Caco-2 (cell line): ENCODE measurements around the gene ADGRG7. TPM values are rescaled to one million over a fixed set of nuclear protein-coding genes. Genes with fewer than 3 reads are reported as not detected.
"Not testable (repeated sequence)": the region's sequence is repeated elsewhere in the genome, so short reads cannot be mapped to it uniquely, and the experiment has no call there.

Experiments
- BruUV-seq: library from RNA; stranded (reverse); fragments of 400-500 nt; replicated peaks from 2 replicates; lab custom pipeline; 2021; lab: Mats Ljungman, UMichigan
- CTCF ChIA-PET: fragments of 300-600 bp; sonication (Branson Sonifier 250); formaldehyde crosslinking; loops from one replicate; lab custom pipeline; 2022; ENCODE audit warnings: antibody characterized with exemption; lab: Charles Lee
- POLR2A ChIA-PET: fragments of 300-600 bp; sonication (Branson Sonifier 250); formaldehyde crosslinking; loops from one replicate; lab custom pipeline; 2022; ENCODE audit warnings: antibody characterized with exemption; lab: Charles Lee
- DNase-seq, 2 experiments: peaks; one replicate each; pipeline versions ENCODE4 v3.0.0 to v3.0.0-alpha.2; 2020 to 2022
- H3K27me3 ChIP-seq: replicated peaks from 2 replicates; pipeline ENCODE4 v1.6.0; 2011; ENCODE audit warnings: low read length; ENCODE audit not compliant: control insufficient read depth, insufficient read depth
- H3K36me3 ChIP-seq: 2 replicates; pipeline ENCODE4 v1.5.1; 2011; ENCODE audit warnings: low read length; ENCODE audit not compliant: control insufficient read depth, insufficient read depth
- H3K4me1 ChIP-seq: fragments of 250-450 bp; sonication (Bioruptor Pico); 2 replicates; pipeline ENCODE4 v1.5.1; 2020; ENCODE audit warnings: mild to moderate bottlenecking
- H3K4me3 ChIP-seq: 2 replicates; pipeline ENCODE4 v1.5.1; 2011; ENCODE audit warnings: low read depth, mild to moderate bottlenecking, control low read depth, low read length
- H3K9me3 ChIP-seq: fragments of 250-450 bp; sonication (Bioruptor Pico); 2 replicates; pipeline ENCODE4 v1.5.1; 2020; ENCODE audit warnings: mild to moderate bottlenecking, moderate library complexity
- H3K27ac Mint-ChIP-seq: one replicate; pipeline ENCODE4 v1.8.0; 2022; ENCODE audit warnings: mixed read lengths; ENCODE audit not compliant: unreplicated experiment
- H3K27me3 Mint-ChIP-seq: one replicate; pipeline ENCODE4 v1.8.0; 2022; ENCODE audit warnings: mixed read lengths; ENCODE audit not compliant: insufficient read depth, unreplicated experiment
- H3K36me3 Mint-ChIP-seq: one replicate; pipeline ENCODE4 v1.8.0; 2022; ENCODE audit warnings: mild to moderate bottlenecking, mixed read lengths; ENCODE audit not compliant: insufficient read depth, unreplicated experiment
- H3K4me1 Mint-ChIP-seq: one replicate; pipeline ENCODE4 v1.8.0; 2022; ENCODE audit warnings: low read depth, mixed read lengths; ENCODE audit not compliant: unreplicated experiment
- H3K4me3 Mint-ChIP-seq: one replicate; pipeline ENCODE4 v1.8.0; 2022; ENCODE audit warnings: mild to moderate bottlenecking, moderate library complexity, mixed read lengths; ENCODE audit not compliant: unreplicated experiment
- H3K9me3 Mint-ChIP-seq: one replicate; pipeline ENCODE4 v1.8.0; 2022; ENCODE audit warnings: mixed read lengths; ENCODE audit not compliant: unreplicated experiment
- CTCF ChIP-seq, 2 experiments: fragments of 200-600 bp in 1 of 2; IDR thresholded peaks; 1 replicate in 1 of 2; 2 replicates in 1 of 2; pipeline versions ENCODE4 v1.5.1 to v1.8.0; 2011 to 2022; ENCODE audit warnings: antibody characterized with exemption in 1 of 2, control low read depth in 1 of 2, inconsistent platforms in 1 of 2, low read depth in 1 of 2, low read length in 1 of 2, mild to moderate bottlenecking in 1 of 2, moderate library complexity in 1 of 2; ENCODE audit not compliant: insufficient read depth in 1 of 2, severe bottlenecking in 1 of 2, unreplicated experiment in 1 of 2
- intact Hi-C: fragments of 100-400 bp; cut with micrococcal nuclease; formaldehyde crosslinking; loops from one replicate; pipeline ENCODE4 v1.10.0; 2022; ENCODE audit not compliant: unreplicated experiment
- total RNA-seq: library from RNA; stranded (reverse); gene quantifications from 2 replicates; pipeline ENCODE4 v1.2.3, GENCODE V29; 2022

Gene ADGRG7
- total RNA-seq, 1 experiment from 2014 or later: 4.2 TPM

DNA sequence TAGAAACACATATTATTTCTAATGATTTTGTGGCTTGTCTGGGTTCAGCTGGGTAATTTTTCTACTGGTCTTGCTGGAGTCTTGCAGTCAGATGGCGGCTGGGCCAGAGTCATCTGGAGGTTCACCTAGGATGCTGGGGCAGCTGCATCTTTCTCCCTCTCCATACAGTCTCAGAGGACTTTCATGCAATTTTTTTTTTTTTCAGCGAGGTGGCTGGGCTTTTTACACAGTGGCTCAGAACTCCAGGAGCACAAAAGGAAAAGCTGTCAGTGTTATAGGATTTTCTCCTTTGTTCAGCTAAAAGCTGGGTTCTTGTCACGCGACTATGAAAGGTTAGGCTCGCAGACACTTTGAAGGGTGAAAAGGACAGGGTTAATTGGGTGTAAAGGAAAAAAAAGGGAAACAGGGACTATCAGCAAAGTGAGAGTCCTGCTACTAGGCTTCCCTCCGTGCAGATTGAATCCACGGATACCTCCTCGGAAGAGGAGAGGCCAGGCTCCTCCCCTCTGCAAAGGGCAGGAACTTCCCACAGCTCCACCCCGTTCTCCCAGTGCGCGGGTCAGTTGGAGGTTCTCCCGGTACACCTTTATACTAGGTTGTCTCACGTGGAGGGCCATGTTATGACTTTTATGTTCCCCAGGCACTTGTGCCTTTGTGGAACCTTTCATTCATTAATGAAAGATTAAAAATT lies 44.3 kb downstream of the ADGRG7 start:
- H3K27me3 ChIP-seq: no peaks in the 10 kb centered on the region
- BruUV-seq: no TSS peak
- H3K9me3 ChIP-seq: no peaks in the 10 kb centered on the region
- Mint-ChIP-seq H3K27ac (no peak overlapping the region), H3K4me3 (no peak overlapping the region), H3K36me3 (no peaks in the 10 kb centered on the region), H3K4me1 (peaks cover 8% of the 10 kb centered on the region), H3K27me3 (no peaks in the 10 kb centered on the region), H3K9me3 (no peaks in the 10 kb centered on the region)
- TF ChIP-seq CTCF (IDR thresholded peaks at IDR 0.05; ENCODE audit: insufficient read depth in 1 of 2, low read depth in 1 of 2, low read length in 1 of 2, severe bottlenecking in 1 of 2, unreplicated experiment in 1 of 2): no peak
- H3K4me3 ChIP-seq: no peak overlapping the region
- ChIA-PET CTCF (interaction anchor here (0.5 to 0.6 kb wide), 2 partner anchors 19 to 191 kb away, joined by 3 to 4 read pairs; no protein-coding TSS in a partner anchor), POLR2A (no interaction called here)
- H3K4me1 ChIP-seq: no peaks in the 10 kb centered on the region
- H3K36me3 ChIP-seq: no peaks in the 10 kb centered on the region
- intact Hi-C loops: no loop called here
- DNase-seq: no peak

- no peak for TF ChIP-seq CTCF (IDR thresholded peaks at IDR 0.05; ENCODE audit: insufficient read depth in 1 of 2, low read depth in 1 of 2, low read length in 1 of 2, severe bottlenecking in 1 of 2, unreplicated experiment in 1 of 2)
These were observed 47.5 kb downstream of the ADGRG7 start for GRCh38 chr3:100656945-100657344.

DNA sequence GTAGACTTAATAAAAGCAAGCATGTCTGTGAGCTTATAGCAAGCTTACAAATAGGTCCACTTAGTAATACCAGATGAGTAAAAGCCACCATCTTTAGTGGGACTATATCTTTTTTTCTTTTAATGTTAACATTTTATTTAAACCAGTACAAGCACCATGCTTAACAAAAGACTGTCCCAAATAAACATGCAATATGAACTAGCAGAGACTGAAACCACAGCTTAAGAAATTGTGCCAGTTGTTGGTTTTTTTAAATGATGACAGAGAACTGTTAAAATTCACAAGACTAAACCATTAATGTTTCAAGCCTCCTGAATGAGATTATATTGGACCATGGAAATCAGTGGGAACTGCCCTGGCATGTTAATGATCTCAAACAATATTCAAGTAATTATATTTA lies 51.9 kb downstream of the ADGRG7 start:
- not testable (repeated sequence) for H3K27me3 Mint-ChIP-seq

More at GRCh38 chr3:100656945-100657344, 47.5 kb downstream of the ADGRG7 start:
- Histone ChIP-seq H3K36me3 (no peaks in the 10 kb centered on the region), H3K4me1 (no peaks in the 10 kb centered on the region), H3K9me3 (no peaks in the 10 kb centered on the region), H3K27me3 (no peaks in the 10 kb centered on the region), H3K4me3 (no peak overlapping the region)
- DNase-seq: no peak
- ChIA-PET POLR2A (no interaction called here), CTCF (no interaction called here)
- H3K36me3 Mint-ChIP-seq: no peaks in the 10 kb centered on the region
- intact Hi-C loops: no loop called here
- no peaks in the 10 kb centered on the region for H3K27me3 Mint-ChIP-seq
- no peak overlapping the region for H3K4me3 Mint-ChIP-seq
- H3K27ac Mint-ChIP-seq: no peak overlapping the region
- BruUV-seq: no TSS peak
- H3K4me1 Mint-ChIP-seq: no peaks in the 10 kb centered on the region
- H3K9me3 Mint-ChIP-seq: no peaks in the 10 kb centered on the region

More for the DNA sequence above, 51.9 kb downstream of the ADGRG7 start:
- H3K27me3 ChIP-seq, H3K27ac Mint-ChIP-seq, H3K9me3 Mint-ChIP-seq, POLR2A ChIA-PET, H3K4me1 Mint-ChIP-seq, H3K9me3 ChIP-seq, H3K4me3 ChIP-seq, intact Hi-C loops, H3K36me3 ChIP-seq, DNase-seq, BruUV-seq, H3K4me1 ChIP-seq, H3K36me3 Mint-ChIP-seq, H3K4me3 Mint-ChIP-seq: not testable (repeated sequence)
- CTCF ChIA-PET: interaction anchor here (1.5 kb wide), 1 partner anchor 198 kb away, joined by 3 read pairs; no protein-coding TSS in a partner anchor
